ENCODE measurements around the gene SEMA6A. TPM values are rescaled to one million over a fixed set of nuclear protein-coding genes. Genes with fewer than 3 reads are reported as not detected.

The SEMA6A gene
- total and polyA plus RNA-seq, 2 of the 13 experiments (the other 11 are each of a cell fraction or from before 2014, with no cell fraction given): 5.1 to 6.5 TPM

- TF ChIP-seq PRDM15 (CRISPR knock-in tag; IDR thresholded peaks at IDR 0.05) (peak; percentile 94), CREB1 (IDR thresholded peaks at IDR 0.05) (no peak), CREB1 (CRISPR knock-in tag; IDR thresholded peaks at IDR 0.05) (no peak), ZNF891 (CRISPR knock-in tag; IDR thresholded peaks at IDR 0.05) (peak; percentile 75; the same call in 1 of the 2 replicates), HNF4A (CRISPR knock-in tag; IDR thresholded peaks at IDR 0.05) (no peak), KDM1A (CRISPR knock-in tag; IDR thresholded peaks at IDR 0.05) (no peak), NCOR1 (IDR thresholded peaks at IDR 0.05; ENCODE audit: borderline replicate concordance, low read length) (no peak), ZNF724P (CRISPR knock-in tag; IDR thresholded peaks at IDR 0.05; ENCODE audit: borderline replicate concordance) (0 out of 2 replicates have a peak, but pooled peaks have one; percentile 37), RBM39 (IDR thresholded peaks at IDR 0.05; ENCODE audit: low read depth, low read length, poor library complexity, severe bottlenecking) (peak; percentile 10), CTCF (CRISPR knock-in tag; IDR thresholded peaks at IDR 0.05) (no peak), HDAC6 (IDR thresholded peaks at IDR 0.05; ENCODE audit: low read depth, low read length) (no peak), POLR2AphosphoS5 (IDR thresholded peaks at IDR 0.05; ENCODE audit: low read depth, low read length) (no peak), MBNL3 (CRISPR knock-in tag; conservative IDR thresholded peaks at IDR 0.05) (no peak), ZNF572 (CRISPR knock-in tag; IDR thresholded peaks at IDR 0.05) (no peak), SNAPC4 (CRISPR knock-in tag; IDR thresholded peaks at IDR 0.05) (0 out of 2 replicates have a peak, but pooled peaks have one; percentile 43), PCBP1 (IDR thresholded peaks at IDR 0.05; ENCODE audit: borderline replicate concordance, low read depth, low read length) (no peak)
Observed at GRCh38 chr5:116572350-116573278, 2.0 kb downstream of the SEMA6A start (continued).

Data from HepG2 (cell line).